GM12878 (cell line): ENCODE results near the gene NSG2. TPM values are rescaled to one million over a fixed set of nuclear protein-coding genes. Genes with fewer than 3 reads are reported as not detected.

Experiments
- ATAC-seq: fragments of 200-7000 bp; cut with Tn5 transposase; 3 replicates; pipeline ENCODE4 v1.9.1; 2020; ENCODE audit warnings: mild to moderate bottlenecking, moderate library complexity
- BruUV-seq: library from RNA; stranded (reverse); fragments of 400-500 nt; replicated peaks from 2 replicates; lab custom pipeline; 2021; lab: Mats Ljungman, UMichigan
- CTCF ChIA-PET: fragments of 300-600 bp; sonication (Branson Sonifier 250); formaldehyde crosslinking; extraction: SDS; loops from one replicate; lab custom pipeline; 2021; ENCODE audit warnings: inconsistent platforms; lab: Yijun Ruan, JAX
- POLR2A ChIA-PET: fragments of 350-600 bp; formaldehyde crosslinking; extraction: SDS; loops from one replicate; lab custom pipeline; 2021; ENCODE audit warnings: inconsistent platforms; lab: Charles Lee
- RAD21 ChIA-PET: fragments of 300-600 bp; sonication (Branson Sonifier 250); formaldehyde crosslinking; loops from one replicate; lab custom pipeline; 2023; ENCODE audit warnings: antibody characterized with exemption; ENCODE audit not compliant: unreplicated experiment; lab: Charles Lee
- SMC1A ChIA-PET: fragments of 300-600 bp; sonication (Branson Sonifier 250); formaldehyde crosslinking; loops from one replicate; lab custom pipeline; 2023; ENCODE audit not compliant: unreplicated experiment, uncharacterized antibody; lab: Charles Lee
- DNase-seq: peaks from one replicate; pipeline ENCODE4 v3.0.0-alpha.2; 2011; ENCODE audit warnings: low read depth, low spot score
- FAIRE-seq: peaks from 3 replicates; lab custom pipeline; 2011; peaks lifted over from hg19 to GRCh38; lab: Jason Lieb, UNC
- H2AFZ ChIP-seq: 2 replicates; pipeline ENCODE4 v1.6.0; 2011; ENCODE audit warnings: low read depth, low read length, control low read depth; ENCODE audit not compliant: control insufficient read depth
- H3K27ac ChIP-seq: 2 replicates; pipeline ENCODE4 v1.5.1; 2011; ENCODE audit warnings: control low read depth; ENCODE audit not compliant: control insufficient read depth, insufficient read depth
- H3K27me3 ChIP-seq, 2 experiments: replicated peaks in 1 of 2; 2 replicates each; pipeline versions ENCODE4 v1.6.0 to v1.6.1; 2011; ENCODE audit warnings: low read length in 1 of 2; ENCODE audit not compliant: control insufficient read depth in 2 of 2, insufficient read depth in 2 of 2
- H3K36me3 ChIP-seq, 2 experiments: 2 replicates each; pipeline ENCODE4 v1.5.1; 2011; ENCODE audit warnings: low read length in 1 of 2; ENCODE audit not compliant: control insufficient read depth in 2 of 2, insufficient read depth in 2 of 2
- H3K4me1 ChIP-seq: 2 replicates; pipeline ENCODE4 v1.6.1; 2011; ENCODE audit warnings: mild to moderate bottlenecking, low read length, moderate library complexity, mixed read lengths; ENCODE audit not compliant: control insufficient read depth, insufficient read depth
- H3K4me2 ChIP-seq: 2 replicates; pipeline ENCODE4 v1.6.0; 2011; ENCODE audit warnings: control low read depth; ENCODE audit not compliant: control insufficient read depth, insufficient read depth
- H3K4me3 ChIP-seq: fragments of 200-600 bp; sonication (generic); 2 replicates; pipeline ENCODE4 v1.5.1; 2016
- H3K79me2 ChIP-seq: 2 replicates; pipeline ENCODE4 v1.6.0; 2011; ENCODE audit warnings: low read length; ENCODE audit not compliant: control insufficient read depth, insufficient read depth
- H3K9ac ChIP-seq: 2 replicates; pipeline ENCODE4 v1.8.0; 2011; ENCODE audit warnings: low read length, control low read depth, mixed read lengths; ENCODE audit not compliant: control insufficient read depth, insufficient read depth
- H3K9me3 ChIP-seq: replicated peaks from 3 replicates; pipeline ENCODE4 v1.5.1; 2011; ENCODE audit warnings: mild to moderate bottlenecking, low read length; ENCODE audit not compliant: control insufficient read depth, insufficient read depth
- H4K20me1 ChIP-seq: 2 replicates; pipeline ENCODE4 v1.6.0; 2011; ENCODE audit not compliant: control insufficient read depth, insufficient read depth
- CBFB ChIP-seq: IDR thresholded peaks from 2 replicates; pipeline ENCODE4 v1.6.1; 2016; ENCODE audit warnings: antibody characterized with exemption, low read depth
- CREM ChIP-seq: IDR thresholded peaks from 2 replicates; pipeline ENCODE4 v1.6.1; 2014; ENCODE audit warnings: antibody characterized with exemption, low read depth
- E4F1 ChIP-seq: fragments of 450-650 bp; IDR thresholded peaks from 2 replicates; pipeline ENCODE4 v1.6.1; 2018; ENCODE audit warnings: borderline replicate concordance, mild to moderate bottlenecking; ENCODE audit not compliant: partially characterized antibody
- EP300 ChIP-seq, 2 experiments: fragments of 150-350 bp in 1 of 2; IDR thresholded peaks; 2 replicates each; pipeline ENCODE4 v1.6.1; 2011 to 2012; ENCODE audit warnings: low read depth in 2 of 2, low read length in 2 of 2, borderline replicate concordance in 1 of 2, improper control_type of control experiment in 1 of 2, inconsistent platforms in 1 of 2; ENCODE audit not compliant: control insufficient read depth in 1 of 2
- IRF5 ChIP-seq: fragments of 450-650 bp; IDR thresholded peaks from 2 replicates; pipeline ENCODE4 v1.6.1; 2017; ENCODE audit warnings: borderline replicate concordance
- MLLT1 ChIP-seq: fragments of 450-650 bp; IDR thresholded peaks from 2 replicates; pipeline ENCODE4 v1.6.1; 2016; ENCODE audit warnings: mild to moderate bottlenecking
- NR2C1 ChIP-seq: fragments of 450-650 bp; IDR thresholded peaks from 2 replicates; pipeline ENCODE4 v1.6.1; 2017; ENCODE audit warnings: antibody characterized with exemption, mild to moderate bottlenecking, moderate library complexity
- RCOR1 ChIP-seq: conservative IDR thresholded peaks from 2 replicates; pipeline ENCODE4 v1.6.1; 2012; ENCODE audit warnings: low read depth, low read length, improper control_type of control experiment
- RELA ChIP-seq: fragments of 450-650 bp; IDR thresholded peaks from 2 replicates; pipeline ENCODE4 v1.8.0; 2014; ENCODE audit warnings: borderline replicate concordance; ENCODE audit not compliant: partially characterized antibody
- RUNX3 ChIP-seq: IDR thresholded peaks from 2 replicates; pipeline ENCODE4 v1.6.1; 2012; ENCODE audit warnings: low read length, inconsistent platforms
- SREBF2 ChIP-seq: IDR thresholded peaks from 2 replicates; pipeline ENCODE4 v1.6.1; 2012; ENCODE audit warnings: mild to moderate bottlenecking, low read length
- USF2 ChIP-seq: IDR thresholded peaks from 2 replicates; pipeline ENCODE4 v1.6.1; 2011; ENCODE audit warnings: low read depth, low read length, improper control_type of control experiment, borderline replicate concordance
- ZBTB33 ChIP-seq: fragments of 450-650 bp; IDR thresholded peaks from 2 replicates; pipeline ENCODE4 v1.6.1; 2017; ENCODE audit warnings: mild to moderate bottlenecking
- WGBS: methylation state at CpG from one replicate; pipeline ENCODE4 v1.1.6; 2016; ENCODE audit warnings: low lambda C conversion rate; ENCODE audit not compliant: insufficient replicate concordance, insufficient coverage; ENCODE audit errors: missing lambda C conversion rate; 5-methylcytosine and 5-hydroxymethylcytosine counted together
- in situ Hi-C: fragments of 300-500 bp; cut with MboI; formaldehyde crosslinking; loops from 9 replicates; pipeline ENCODE4 v1.14.3; 2018; ENCODE audit warnings: mixed read lengths
- intact Hi-C: fragments of 100-400 bp; cut with micrococcal nuclease; formaldehyde crosslinking; loops from one replicate; pipeline ENCODE4 v1.14.2; 2022; ENCODE audit not compliant: unreplicated experiment
- polyA plus RNA-seq, 11 experiments: library from polyadenylated mRNA; depleted of rRNA in 4 of 11; unstranded in 6 of 11; stranded (reverse) in 5 of 11; fragments of >200 nt; fragmentation: Nextera tagmentation in 4 of 11; fragmentation: Illumina TruSeq in 1 of 11; extraction: Ambion mirVana in 4 of 11; extraction: Trizol in 1 of 11; gene quantifications; 1 replicate in 1 of 11; 2 replicates in 10 of 11; pipeline versions ENCODE4 v1.2.1 to v1.2.3, GENCODE V29; 2011 to 2016; ENCODE audit warnings: inconsistent platforms in 2 of 11, missing spikeins in 2 of 11, low read depth in 1 of 11
- total RNA-seq, 4 experiments: library from RNA; depleted of rRNA in 3 of 4; stranded (reverse); fragments of >200 nt in 3 of 4; fragmentation: Illumina TruSeq in 1 of 4; extraction: Trizol in 1 of 4; gene quantifications; 2 replicates each; pipeline versions ENCODE4 v1.2.1 to v1.2.3, GENCODE V29; 2013 to 2021

NSG2 gene
- total and polyA plus RNA-seq, 10 of the 15 experiments (the other 5 are each of a cell fraction or from before 2014, with no cell fraction given): 0.04 to 0.14 TPM; not detected in 8

- TF ChIP-seq MLLT1 (no peak), SREBF2 (no peak)
- TF ChIP-seq, all 136 proteins: peak for 0
These were observed 41.2 kb downstream of the NSG2 start (continued) for GRCh38 chr5:174086751-174087150.

- in situ Hi-C loops: no loop called here
- H3K36me3 ChIP-seq: no peaks in the 10 kb centered on the region
- H3K4me2 ChIP-seq: no peak overlapping the region
- DNase-seq (no peak), ATAC-seq (no peak), FAIRE-seq (no peak)
- H3K4me3 ChIP-seq: no peak overlapping the region
- ChIA-PET RAD21 (no interaction called here), CTCF (no interaction called here), SMC1A (no interaction called here), POLR2A (no interaction called here)
- H3K9ac ChIP-seq: no peak overlapping the region
- no peaks in the 10 kb centered on the region for H3K9me3 ChIP-seq
- 25% methylated on average over 1 of the region's 1 CpG for WGBS
- H3K79me2 ChIP-seq: no peaks in the 10 kb centered on the region
- no peak overlapping the region for H2AFZ ChIP-seq
- no TSS peak for BruUV-seq
- no peaks in the 10 kb centered on the region for H3K4me1 ChIP-seq
- no peaks in the 10 kb centered on the region; a peak in 1 of 4 replicates for H3K27me3 ChIP-seq
- intact Hi-C loops: no loop called here
- no peaks in the 10 kb centered on the region for H4K20me1 ChIP-seq
- H3K27ac ChIP-seq: no peak overlapping the region
- no peak for TF ChIP-seq ZBTB33
- TF ChIP-seq USF2: no peak
- no peak for TF ChIP-seq IRF5
- TF ChIP-seq NR2C1: no peak
- no peak for TF ChIP-seq RELA
- TF ChIP-seq RUNX3: no peak
- no peak for TF ChIP-seq CBFB
- no peak for TF ChIP-seq CREM
- TF ChIP-seq RCOR1: no peak
- no peak for TF ChIP-seq EP300 (IDR thresholded peaks at IDR 0.05; ENCODE audit: borderline replicate concordance in 1 of 2, control insufficient read depth in 1 of 2, low read depth in 2 of 2, low read length in 2 of 2)
- no peak for TF ChIP-seq E4F1
These were observed 42.3 kb downstream of the NSG2 start for GRCh38 chr5:174087783-174088182.
